Ovary (tissue), 9 donors: ENCODE data around the gene MKRN1. TPM values are rescaled to one million over a fixed set of nuclear protein-coding genes. Genes with fewer than 3 reads are reported as not detected.
A peak's percentile ranks its signal among the peaks of the same experiment; 100 is the strongest.

Experiments used
- DNase-seq, 5 donors: peaks; one replicate each; pipeline ENCODE4 v3.0.0-alpha.2; 2019 to 2020
- H3K27ac ChIP-seq, 2 donors: fragments of 200-600 bp; one replicate each; pipeline versions ENCODE4 v1.5.1 to v1.8.0; 2019 to 2022
- H3K27me3 ChIP-seq: fragments of 200-600 bp; one replicate; pipeline ENCODE4 v1.8.0; 2022
- H3K36me3 ChIP-seq: fragments of 200-600 bp; sonication (generic); one replicate; pipeline ENCODE4 v1.5.1; 2019
- H3K4me1 ChIP-seq: one replicate; pipeline ENCODE4 v1.8.1; 2013; ENCODE audit warnings: mild to moderate bottlenecking, moderate library complexity; ENCODE audit not compliant: insufficient read depth
- H3K4me3 ChIP-seq: fragments of 200-600 bp; sonication (generic); one replicate; pipeline ENCODE4 v1.5.1; 2017
- H3K9me3 ChIP-seq, 2 donors: fragments of 200-600 bp in 1 of 2; sonication (generic) in 1 of 2; one replicate each; pipeline versions ENCODE4 v1.5.1 to v1.8.1; 2013 to 2019; ENCODE audit warnings: mild to moderate bottlenecking in 1 of 2, moderate library complexity in 1 of 2
- EP300 ChIP-seq: sonication (generic); formaldehyde crosslinking; IDR thresholded peaks from one replicate; pipeline ENCODE4 v1.6.1; 2017; ENCODE audit warnings: antibody characterized with exemption
- POLR2A ChIP-seq: fragments of 450-650 bp; IDR thresholded peaks from one replicate; pipeline ENCODE4 v1.6.1; 2017; ENCODE audit warnings: antibody characterized with exemption, mild to moderate bottlenecking, moderate library complexity
- WGBS, 3 donors: extraction: QIAGEN DNeasy Blood & Tissue Kit in 1 of 3; methylation state at CpG; one replicate each; pipeline versions ENCODE4 v1.1.5 to v1.1.7; 2013 to 2017; 5-methylcytosine and 5-hydroxymethylcytosine counted together
- intact Hi-C, 4 donors: fragments of 100-400 bp; cut with DNase I; formaldehyde crosslinking; loops; one replicate each; pipeline versions ENCODE4 v1.11.0 to v1.15.1; 2022 to 2023
- polyA plus RNA-seq, 2 donors: library from polyadenylated mRNA; stranded (reverse); fragments of 200-250 nt in 1 of 2; fragments of 350-450 nt in 1 of 2; fragmentation: Illumina TruSeq in 1 of 2; extraction: RNeasy Lipid Tissue Mini Kit (QIAGEN cat#74804) in 1 of 2; gene quantifications; one replicate each; pipeline ENCODE4 v1.2.3, GENCODE V29; 2013 to 2014
- total RNA-seq, 7 donors: library from RNA; depleted of rRNA in 2 of 7; stranded (reverse); fragments of >200 nt in 2 of 7; fragmentation: NEBNext Ultra II Directional in 3 of 7; extraction: Animal tissue kit (Norgen Biotek cat#: 25700) in 3 of 7; gene quantifications; one replicate each; pipeline versions ENCODE4 v1.1.0 to v1.2.4, GENCODE V29; 2016 to 2023
- TF ChIP-seq, protein P1 (sequence below), 3 donors: fragments of 450-650 bp in 2 of 3; fragments of 200-600 bp in 1 of 3; IDR thresholded peaks; one replicate each; pipeline versions ENCODE4 v1.5.1 to v1.8.0; 2016 to 2022; ENCODE audit warnings: antibody characterized with exemption in 3 of 3, mild to moderate bottlenecking in 1 of 3
- donor health status: DM: no; HTN: no; CAD: no; lungs with moderate emphysema.
- donor health status: DM: no; HTN: no; CAD: no.
- donor health status: Bipolar disorder and iron deficiency.
- donor health status: DM: yes; HTN: yes; CAD: no.
- donor health status: DM: no; HTN: no; CAD: no.
- donor health status: DM: yes; HTN: yes; CAD: no.

The MKRN1 gene
- total and polyA plus RNA-seq, 9 donors: 42.0 to 124 (median 73.6) TPM

DNA sequence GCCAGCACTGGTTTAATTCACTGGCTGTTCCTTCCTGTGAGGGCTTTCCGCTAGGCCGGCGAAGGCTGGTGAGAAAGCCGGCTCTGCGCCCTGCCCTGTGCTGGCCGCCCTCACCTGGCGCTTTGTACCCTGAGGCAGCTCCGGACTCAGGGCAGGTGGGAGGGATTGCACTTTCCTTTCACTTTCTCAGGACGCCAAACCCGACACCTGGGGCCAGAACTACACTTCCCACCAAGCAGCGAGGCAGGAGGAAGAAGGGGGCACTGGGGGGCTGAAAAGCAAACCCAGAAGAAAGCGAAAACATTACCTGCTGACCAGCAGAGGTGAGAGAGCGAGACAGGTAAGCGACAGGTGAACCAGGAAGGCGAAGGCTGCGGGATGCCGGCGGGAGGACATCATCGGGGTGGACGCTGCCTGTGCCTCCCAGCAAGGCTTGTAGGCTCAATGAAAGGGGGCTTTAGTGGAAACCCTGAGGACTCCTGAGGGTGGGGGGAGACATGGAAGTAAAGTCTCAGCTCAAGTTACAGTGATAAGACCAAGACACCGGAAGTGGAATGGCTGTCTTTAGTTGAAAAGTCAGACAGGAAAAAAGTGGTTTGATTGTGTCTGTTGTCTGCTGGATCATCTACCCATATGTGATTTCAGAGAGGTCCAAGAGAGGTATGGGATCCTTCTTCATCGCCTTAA, 75.3 kb downstream of the MKRN1 start, which contains the start of gene RAB19:
TSS of gene RAB19 (plus strand) at position 181 of the 687 bp plus-strand sequence. CDS start 3,589 bp downstream, outside the sequence.
- no peak within 1 kb of the TSS for H3K27ac ChIP-seq
- peak within 1 kb of the TSS; percentile 29 for H3K4me3 ChIP-seq
- H3K27me3 ChIP-seq: no peaks in the 10 kb centered on the region
- TF ChIP-seq POLR2A: no peak
- TF ChIP-seq, protein P1, sequence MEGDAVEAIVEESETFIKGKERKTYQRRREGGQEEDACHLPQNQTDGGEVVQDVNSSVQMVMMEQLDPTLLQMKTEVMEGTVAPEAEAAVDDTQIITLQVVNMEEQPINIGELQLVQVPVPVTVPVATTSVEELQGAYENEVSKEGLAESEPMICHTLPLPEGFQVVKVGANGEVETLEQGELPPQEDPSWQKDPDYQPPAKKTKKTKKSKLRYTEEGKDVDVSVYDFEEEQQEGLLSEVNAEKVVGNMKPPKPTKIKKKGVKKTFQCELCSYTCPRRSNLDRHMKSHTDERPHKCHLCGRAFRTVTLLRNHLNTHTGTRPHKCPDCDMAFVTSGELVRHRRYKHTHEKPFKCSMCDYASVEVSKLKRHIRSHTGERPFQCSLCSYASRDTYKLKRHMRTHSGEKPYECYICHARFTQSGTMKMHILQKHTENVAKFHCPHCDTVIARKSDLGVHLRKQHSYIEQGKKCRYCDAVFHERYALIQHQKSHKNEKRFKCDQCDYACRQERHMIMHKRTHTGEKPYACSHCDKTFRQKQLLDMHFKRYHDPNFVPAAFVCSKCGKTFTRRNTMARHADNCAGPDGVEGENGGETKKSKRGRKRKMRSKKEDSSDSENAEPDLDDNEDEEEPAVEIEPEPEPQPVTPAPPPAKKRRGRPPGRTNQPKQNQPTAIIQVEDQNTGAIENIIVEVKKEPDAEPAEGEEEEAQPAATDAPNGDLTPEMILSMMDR (IDR thresholded peaks at IDR 0.05): no peak
- TF ChIP-seq EP300: no peak
- intact Hi-C loops: no loop called here
- no peaks in the 10 kb centered on the region for H3K4me1 ChIP-seq
- no peaks in the 10 kb centered on the region for H3K9me3 ChIP-seq
- WGBS, 3 donors: 9 to 12% (median 12%) methylated on average over 22 of the region's 22 CpGs
- no peaks in the 10 kb centered on the region for H3K36me3 ChIP-seq
- no peak for DNase-seq

Other genes starting within 250 kb of the MKRN1 start
- 10 to 100 TPM; 30.6 to 74.6 (median 41.5) TPM for gene SLC37A3, start 81.0 kb downstream of the MKRN1 start, total RNA-seq
- 10 to 100 TPM; 30.9 to 38.2 TPM for gene SLC37A3, start 81.0 kb downstream of the MKRN1 start, polyA plus RNA-seq
- gene RAB19, start 75.4 kb downstream of the MKRN1 start, total RNA-seq: 1 to 10 TPM in 2 of 7 donors, under 1 TPM in 2, not detected in 3; 0.26 to 3.1 (median 1.2) TPM
- gene RAB19, start 75.4 kb downstream of the MKRN1 start, polyA plus RNA-seq: not detected
- gene DENND2A, start 161.3 kb upstream of the MKRN1 start, total RNA-seq: 10 to 100 TPM in 6 of 7 donors, 1 to 10 TPM in 1; 9.8 to 61.8 (median 36.1) TPM
- gene DENND2A, start 161.3 kb upstream of the MKRN1 start, polyA plus RNA-seq: 10 to 100 TPM; 20.5 to 55.1 TPM
- gene ADCK2, start 193.4 kb upstream of the MKRN1 start, total RNA-seq: 10 to 100 TPM; 12.0 to 22.5 (median 19.1) TPM
- gene ADCK2, start 193.4 kb upstream of the MKRN1 start, polyA plus RNA-seq: 10 to 100 TPM; 13.0 to 20.4 TPM
- 100 to 1,000 TPM in 6 of 7 donors, 10 to 100 TPM in 1; 79.6 to 172 (median 116) TPM for gene NDUFB2, start 217.2 kb upstream of the MKRN1 start, total RNA-seq
- 100 to 1,000 TPM; 153 TPM for gene NDUFB2, start 217.2 kb upstream of the MKRN1 start, polyA plus RNA-seq